GM23338 (cell line): Measurements from ENCODE around the gene SHF. TPM values are rescaled to one million over a fixed set of nuclear protein-coding genes. Genes with fewer than 3 reads are reported as not detected.

Experiments
- ATAC-seq: fragments of 200-7000 bp; cut with Tn5 transposase; 3 replicates; pipeline ENCODE4 v1.9.1; 2020
- DNase-seq: peaks from one replicate; pipeline ENCODE4 v3.0.0-alpha.2; 2015; ENCODE audit warnings: low spot score
- H2AFZ ChIP-seq: fragments of 200-600 bp; sonication (generic); 2 replicates; pipeline ENCODE4 v1.8.0; 2016; ENCODE audit warnings: antibody characterized with exemption, mild to moderate bottlenecking, moderate library complexity
- H3F3A ChIP-seq: fragments of 200-600 bp; sonication (generic); replicated peaks from 2 replicates; pipeline ENCODE4 v1.8.0; 2017; ENCODE audit warnings: antibody characterized with exemption, mixed run types, low read depth
- H3K27ac ChIP-seq: fragments of 200-600 bp; sonication (generic); 2 replicates; pipeline ENCODE4 v1.6.1; 2016; ENCODE audit warnings: low read depth
- H3K27me3 ChIP-seq: fragments of 200-600 bp; sonication (generic); 2 replicates; pipeline ENCODE4 v1.8.0; 2016; ENCODE audit warnings: mild to moderate bottlenecking, mixed run types, moderate library complexity; ENCODE audit not compliant: insufficient read depth
- H3K36me3 ChIP-seq: fragments of 200-600 bp; sonication (generic); 2 replicates; pipeline ENCODE4 v1.8.0; 2016; ENCODE audit warnings: mild to moderate bottlenecking; ENCODE audit not compliant: insufficient read depth
- H3K4me1 ChIP-seq: fragments of 200-600 bp; sonication (generic); 2 replicates; pipeline ENCODE4 v1.8.0; 2016; ENCODE audit warnings: mild to moderate bottlenecking, moderate library complexity; ENCODE audit not compliant: insufficient read depth
- H3K4me2 ChIP-seq: fragments of 200-600 bp; sonication (generic); 2 replicates; pipeline ENCODE4 v1.7.1; 2017; ENCODE audit warnings: mixed run types
- H3K4me3 ChIP-seq: fragments of 200-600 bp; sonication (generic); 2 replicates; pipeline ENCODE4 v1.6.1; 2016; ENCODE audit warnings: mixed run types
- H3K79me2 ChIP-seq: fragments of 200-600 bp; sonication (generic); replicated peaks from 2 replicates; pipeline ENCODE4 v1.8.0; 2017; ENCODE audit warnings: mild to moderate bottlenecking; ENCODE audit not compliant: insufficient read depth
- H3K9me2 ChIP-seq: fragments of 200-600 bp; sonication (generic); 2 replicates; pipeline ENCODE4 v1.8.0; 2017; ENCODE audit not compliant: insufficient read depth
- H4K20me1 ChIP-seq: fragments of 200-600 bp; sonication (generic); replicated peaks from 2 replicates; pipeline ENCODE4 v1.8.0; 2017; ENCODE audit warnings: mild to moderate bottlenecking; ENCODE audit not compliant: insufficient read depth
- H3K27ac Mint-ChIP-seq: 2 replicates; pipeline ENCODE4 v1.8.0; 2020; ENCODE audit warnings: inconsistent platforms, mild to moderate bottlenecking, moderate library complexity, mixed read lengths
- H3K27me3 Mint-ChIP-seq: 3 replicates; pipeline ENCODE4 v1.8.0; 2022; ENCODE audit warnings: low read depth, mild to moderate bottlenecking, moderate library complexity, mixed read lengths, inconsistent platforms; ENCODE audit not compliant: insufficient read depth, poor library complexity
- H3K36me3 Mint-ChIP-seq: 3 replicates; pipeline ENCODE4 v1.8.0; 2021; ENCODE audit warnings: low read depth, mild to moderate bottlenecking, inconsistent platforms, moderate library complexity, mixed read lengths
- H3K4me1 Mint-ChIP-seq: 3 replicates; pipeline ENCODE4 v1.8.0; 2020; ENCODE audit warnings: mild to moderate bottlenecking, inconsistent platforms, mixed read lengths
- H3K4me3 Mint-ChIP-seq: 3 replicates; pipeline ENCODE4 v1.8.0; 2021; ENCODE audit warnings: moderate library complexity, mild to moderate bottlenecking, inconsistent platforms, mixed read lengths
- H3K9me3 Mint-ChIP-seq: 3 replicates; pipeline ENCODE4 v1.8.0; 2020; ENCODE audit warnings: moderate library complexity, mild to moderate bottlenecking, inconsistent platforms, mixed read lengths
- ETS1 ChIP-seq: IDR thresholded peaks from 2 replicates; pipeline ENCODE4 v1.6.1; 2016; ENCODE audit warnings: antibody characterized with exemption
- EZH2 ChIP-seq: fragments of 200-600 bp; sonication (generic); IDR thresholded peaks from one replicate; pipeline ENCODE4 v1.8.0; 2017; ENCODE audit warnings: antibody characterized with exemption, mild to moderate bottlenecking, low read depth; ENCODE audit not compliant: unreplicated experiment
- EZH2phosphoT487 ChIP-seq: fragments of 200-600 bp; sonication (generic); IDR thresholded peaks from one replicate; pipeline ENCODE4 v1.8.1; 2018; ENCODE audit warnings: antibody characterized with exemption; ENCODE audit not compliant: unreplicated experiment
- POLR2AphosphoS5 ChIP-seq: IDR thresholded peaks from 2 replicates; pipeline ENCODE4 v1.6.1; 2016; ENCODE audit warnings: antibody characterized with exemption, low read depth
- ZNF114 ChIP-seq: fragments of 250-450 bp; sonication (Bioruptor Pico); IDR thresholded peaks from 2 replicates; pipeline ENCODE4 v1.5.0; 2020; ENCODE audit warnings: mild to moderate bottlenecking, moderate library complexity
- ZNF331 ChIP-seq: fragments of 250-450 bp; sonication (Bioruptor Pico); IDR thresholded peaks from 2 replicates; pipeline ENCODE4 v1.5.0; 2020; ENCODE audit warnings: low read depth, mild to moderate bottlenecking, moderate library complexity
- polyA plus RNA-seq: library from polyadenylated mRNA; unstranded; fragments of >200 nt; fragmentation: Nextera tagmentation; extraction: Ambion mirVana; gene quantifications from 2 replicates; pipeline ENCODE4 v1.2.1, GENCODE V29; 2016
- total RNA-seq: library from RNA; depleted of rRNA; stranded (reverse); fragments of >200 nt; shearing (Covaris generic); gene quantifications from 2 replicates; pipeline ENCODE4 v1.2.3, GENCODE V29; 2014
- TF ChIP-seq, protein P1 (sequence below), 2 experiments: fragments of 200-600 bp in 1 of 2; sonication (generic) in 1 of 2; conservative IDR thresholded peaks; 2 replicates each; pipeline versions ENCODE4 v1.5.1 to v1.6.1; 2016 to 2017; ENCODE audit warnings: antibody characterized with exemption in 2 of 2, low read depth in 2 of 2, mild to moderate bottlenecking in 2 of 2, moderate library complexity in 1 of 2
- TF ChIP-seq, protein P2 (sequence below): IDR thresholded peaks from one replicate; pipeline ENCODE4 v1.6.1; 2018; ENCODE audit warnings: antibody characterized with exemption; ENCODE audit not compliant: unreplicated experiment

Gene SHF
- total and polyA plus RNA-seq, 2 experiments from 2014 or later, result 5.8 to 15.6 TPM

GRCh38 chr15:45128971-45129639 is 58.7 kb downstream of the SHF start (continued):
- peak; percentile 69 for TF ChIP-seq EZH2phosphoT487
- no peak for TF ChIP-seq POLR2AphosphoS5
- peak; percentile 63 for TF ChIP-seq EZH2
- TF ChIP-seq, protein P1, sequence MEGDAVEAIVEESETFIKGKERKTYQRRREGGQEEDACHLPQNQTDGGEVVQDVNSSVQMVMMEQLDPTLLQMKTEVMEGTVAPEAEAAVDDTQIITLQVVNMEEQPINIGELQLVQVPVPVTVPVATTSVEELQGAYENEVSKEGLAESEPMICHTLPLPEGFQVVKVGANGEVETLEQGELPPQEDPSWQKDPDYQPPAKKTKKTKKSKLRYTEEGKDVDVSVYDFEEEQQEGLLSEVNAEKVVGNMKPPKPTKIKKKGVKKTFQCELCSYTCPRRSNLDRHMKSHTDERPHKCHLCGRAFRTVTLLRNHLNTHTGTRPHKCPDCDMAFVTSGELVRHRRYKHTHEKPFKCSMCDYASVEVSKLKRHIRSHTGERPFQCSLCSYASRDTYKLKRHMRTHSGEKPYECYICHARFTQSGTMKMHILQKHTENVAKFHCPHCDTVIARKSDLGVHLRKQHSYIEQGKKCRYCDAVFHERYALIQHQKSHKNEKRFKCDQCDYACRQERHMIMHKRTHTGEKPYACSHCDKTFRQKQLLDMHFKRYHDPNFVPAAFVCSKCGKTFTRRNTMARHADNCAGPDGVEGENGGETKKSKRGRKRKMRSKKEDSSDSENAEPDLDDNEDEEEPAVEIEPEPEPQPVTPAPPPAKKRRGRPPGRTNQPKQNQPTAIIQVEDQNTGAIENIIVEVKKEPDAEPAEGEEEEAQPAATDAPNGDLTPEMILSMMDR (conservative IDR thresholded peaks at IDR 0.05; ENCODE audit: low read depth in 2 of 2), result no peak
- TF ChIP-seq ZNF114 (CRISPR knock-in tag), result no peak
- TF ChIP-seq ZNF331 (CRISPR knock-in tag), result no peak
- no peak for TF ChIP-seq ETS1
- TF ChIP-seq, protein P2, sequence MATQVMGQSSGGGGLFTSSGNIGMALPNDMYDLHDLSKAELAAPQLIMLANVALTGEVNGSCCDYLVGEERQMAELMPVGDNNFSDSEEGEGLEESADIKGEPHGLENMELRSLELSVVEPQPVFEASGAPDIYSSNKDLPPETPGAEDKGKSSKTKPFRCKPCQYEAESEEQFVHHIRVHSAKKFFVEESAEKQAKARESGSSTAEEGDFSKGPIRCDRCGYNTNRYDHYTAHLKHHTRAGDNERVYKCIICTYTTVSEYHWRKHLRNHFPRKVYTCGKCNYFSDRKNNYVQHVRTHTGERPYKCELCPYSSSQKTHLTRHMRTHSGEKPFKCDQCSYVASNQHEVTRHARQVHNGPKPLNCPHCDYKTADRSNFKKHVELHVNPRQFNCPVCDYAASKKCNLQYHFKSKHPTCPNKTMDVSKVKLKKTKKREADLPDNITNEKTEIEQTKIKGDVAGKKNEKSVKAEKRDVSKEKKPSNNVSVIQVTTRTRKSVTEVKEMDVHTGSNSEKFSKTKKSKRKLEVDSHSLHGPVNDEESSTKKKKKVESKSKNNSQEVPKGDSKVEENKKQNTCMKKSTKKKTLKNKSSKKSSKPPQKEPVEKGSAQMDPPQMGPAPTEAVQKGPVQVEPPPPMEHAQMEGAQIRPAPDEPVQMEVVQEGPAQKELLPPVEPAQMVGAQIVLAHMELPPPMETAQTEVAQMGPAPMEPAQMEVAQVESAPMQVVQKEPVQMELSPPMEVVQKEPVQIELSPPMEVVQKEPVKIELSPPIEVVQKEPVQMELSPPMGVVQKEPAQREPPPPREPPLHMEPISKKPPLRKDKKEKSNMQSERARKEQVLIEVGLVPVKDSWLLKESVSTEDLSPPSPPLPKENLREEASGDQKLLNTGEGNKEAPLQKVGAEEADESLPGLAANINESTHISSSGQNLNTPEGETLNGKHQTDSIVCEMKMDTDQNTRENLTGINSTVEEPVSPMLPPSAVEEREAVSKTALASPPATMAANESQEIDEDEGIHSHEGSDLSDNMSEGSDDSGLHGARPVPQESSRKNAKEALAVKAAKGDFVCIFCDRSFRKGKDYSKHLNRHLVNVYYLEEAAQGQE, result no peak

- Histone ChIP-seq H3K79me2 (no peaks in the 10 kb centered on the region), H3K9me2 (no peaks in the 10 kb centered on the region), H3K36me3 (no peaks in the 10 kb centered on the region), H3K4me2 (no peak overlapping the region), H3K4me3 (no peak overlapping the region), H4K20me1 (no peaks in the 10 kb centered on the region; the same call in 1 of the 2 replicates), H3K27ac (no peak overlapping the region), H3F3A (no peaks in the 10 kb centered on the region), H3K4me1 (peaks cover 16% of the 10 kb centered on the region; the same call in 1 of the 2 replicates), H2AFZ (no peak overlapping the region), H3K27me3 (peaks cover 100% of the 10 kb centered on the region)
- no peak overlapping the region for H3K4me3 Mint-ChIP-seq
- H3K27ac Mint-ChIP-seq, result no peak overlapping the region
- TF ChIP-seq ZNF331 (CRISPR knock-in tag) (no peak), EZH2 (peak; percentile 17), ETS1 (no peak)
- TF ChIP-seq, protein P2, result no peak
- TF ChIP-seq, protein P1 (conservative IDR thresholded peaks at IDR 0.05; ENCODE audit: low read depth in 2 of 2), result peak; percentile 68 to 82
- peaks cover 55% of the 10 kb centered on the region for H3K27me3 Mint-ChIP-seq
- peak; percentile 46 for DNase-seq
- H3K4me1 Mint-ChIP-seq, result peaks cover 5% of the 10 kb centered on the region; the same call in 1 of the 3 replicates
- H3K36me3 Mint-ChIP-seq, result no peaks in the 10 kb centered on the region
- ATAC-seq, result no peak
- H3K9me3 Mint-ChIP-seq, result no peaks in the 10 kb centered on the region
Observed at GRCh38 chr15:45126535-45127158, 61.1 kb downstream of the SHF start.
